Measurements from ENCODE around the gene CD96.

CD96 gene

GRCh38 chr3:111534701-111535100, 7.3 kb upstream of the CD96 start:
- Histone ChIP-seq H3K4me3 (replicated peaks; ENCODE audit: insufficient read depth, low read length) (no peak overlapping the region), H3K27ac (replicated peaks) (no peak overlapping the region), H3K27me3 (ENCODE audit: insufficient read depth, poor library complexity, severe bottlenecking) (no peaks in the 10 kb centered on the region)
- TF ChIP-seq GABPA (IDR thresholded peaks at IDR 0.05; ENCODE audit: low read depth) (no peak), CTCF (IDR thresholded peaks at IDR 0.05; ENCODE audit: insufficient read depth, low read length) (no peak), POLR2AphosphoS5 (IDR thresholded peaks at IDR 0.05; ENCODE audit: low read depth) (no peak), REST (IDR thresholded peaks at IDR 0.05; ENCODE audit: insufficient replicate concordance, low read depth) (no peak), SPI1 (IDR thresholded peaks at IDR 0.05; ENCODE audit: borderline replicate concordance, low read depth) (no peak)
- DNase-seq (ENCODE audit: low read depth in 1 of 2, low spot score in 1 of 2), result no peak

- no peak for DNase-seq (ENCODE audit: low read depth in 1 of 2, low spot score in 1 of 2)
- TF ChIP-seq REST (IDR thresholded peaks at IDR 0.05; ENCODE audit: insufficient replicate concordance, low read depth) (no peak), SPI1 (IDR thresholded peaks at IDR 0.05; ENCODE audit: borderline replicate concordance, low read depth) (no peak), GABPA (IDR thresholded peaks at IDR 0.05; ENCODE audit: low read depth) (no peak), POLR2AphosphoS5 (IDR thresholded peaks at IDR 0.05; ENCODE audit: low read depth) (no peak), CTCF (IDR thresholded peaks at IDR 0.05; ENCODE audit: insufficient read depth, low read length) (no peak)
- no peak overlapping the region for H3K4me3 ChIP-seq (replicated peaks; ENCODE audit: insufficient read depth, low read length)
- H3K27me3 ChIP-seq (ENCODE audit: insufficient read depth, poor library complexity, severe bottlenecking), result no peaks in the 10 kb centered on the region
- no peak overlapping the region for H3K27ac ChIP-seq (replicated peaks)
Measured at GRCh38 chr3:111538111-111538510, 3.9 kb upstream of the CD96 start.

- no peak overlapping the region for H3K27ac ChIP-seq (replicated peaks)
- TF ChIP-seq SPI1 (IDR thresholded peaks at IDR 0.05; ENCODE audit: borderline replicate concordance, low read depth) (peak; percentile 71; the same call in 1 of the 2 replicates), GABPA (IDR thresholded peaks at IDR 0.05; ENCODE audit: low read depth) (no peak)
- H3K27me3 ChIP-seq (ENCODE audit: insufficient read depth, poor library complexity, severe bottlenecking), result no peaks in the 10 kb centered on the region
- no peak overlapping the region for H3K4me3 ChIP-seq (replicated peaks; ENCODE audit: insufficient read depth, low read length)
- DNase-seq (ENCODE audit: low read depth in 1 of 2, low spot score in 1 of 2), result peak in 1 of 2 experiments; percentile 13
Measured at GRCh38 chr3:111538681-111539083, 3.3 kb upstream of the CD96 start.

- DNase-seq (ENCODE audit: low read depth in 1 of 2, low spot score in 1 of 2), result peak in 1 of 2 experiments; percentile 28
- no peak overlapping the region for H3K27ac ChIP-seq (replicated peaks)
- H3K27me3 ChIP-seq (ENCODE audit: insufficient read depth, poor library complexity, severe bottlenecking), result no peaks in the 10 kb centered on the region
- TF ChIP-seq GABPA (IDR thresholded peaks at IDR 0.05; ENCODE audit: low read depth) (no peak), REST (IDR thresholded peaks at IDR 0.05; ENCODE audit: insufficient replicate concordance, low read depth) (no peak), CTCF (IDR thresholded peaks at IDR 0.05; ENCODE audit: insufficient read depth, low read length) (peak; percentile 23)
- H3K4me3 ChIP-seq (replicated peaks; ENCODE audit: insufficient read depth, low read length), result no peak overlapping the region
Measured at GRCh38 chr3:111539351-111540331, 2.4 kb upstream of the CD96 start.

Data from HL-60 (cell line).